PC-9 (cell line): ENCODE results near the gene TRIM69.
"Not testable (repeated sequence)": the region's sequence is repeated elsewhere in the genome, so short reads cannot be mapped to it uniquely, and the experiment has no call there.

Experiments
- CTCF ChIP-seq: fragments of 200-600 bp; sonication (generic); conservative IDR thresholded peaks from 2 replicates; pipeline ENCODE4 v1.6.1; 2017; ENCODE audit warnings: mixed run types, antibody characterized with exemption, mild to moderate bottlenecking, moderate library complexity
- EZH2 ChIP-seq: fragments of 200-600 bp; sonication (generic); IDR thresholded peaks from 2 replicates; pipeline ENCODE4 v1.8.0; 2017; ENCODE audit warnings: antibody characterized with exemption, low read depth

GRCh38 chr15:44689318-44689717 lies 47.0 kb upstream of the TRIM69 start:
- not testable (repeated sequence) for TF ChIP-seq CTCF, EZH2
